ENCODE results near the gene KCNK10.

- TF ChIP-seq EZH2 (IDR thresholded peaks at IDR 0.05; ENCODE audit: insufficient read depth, poor library complexity, severe bottlenecking) = no peak
- TF ChIP-seq EZH2phosphoT487 (IDR thresholded peaks at IDR 0.05; ENCODE audit: insufficient read depth, low read depth) = no peak
These were observed 26.7 kb downstream of the KCNK10 start for GRCh38 chr14:88296351-88296750.

Data from GM23248 (cell line).